NCI-H2107 (cell line): Measurements from ENCODE around the gene MUCL3.
A peak's percentile ranks its signal among the peaks of the same experiment; 100 is the strongest.
"Not testable (repeated sequence)": the region's sequence is repeated elsewhere in the genome, so short reads cannot be mapped to it uniquely, and the experiment has no call there.

Experiments
- DNase-seq: peaks from one replicate; lab custom pipeline; 2025; lab: John Stamatoyannopoulos, UW

MUCL3 gene, protein sequence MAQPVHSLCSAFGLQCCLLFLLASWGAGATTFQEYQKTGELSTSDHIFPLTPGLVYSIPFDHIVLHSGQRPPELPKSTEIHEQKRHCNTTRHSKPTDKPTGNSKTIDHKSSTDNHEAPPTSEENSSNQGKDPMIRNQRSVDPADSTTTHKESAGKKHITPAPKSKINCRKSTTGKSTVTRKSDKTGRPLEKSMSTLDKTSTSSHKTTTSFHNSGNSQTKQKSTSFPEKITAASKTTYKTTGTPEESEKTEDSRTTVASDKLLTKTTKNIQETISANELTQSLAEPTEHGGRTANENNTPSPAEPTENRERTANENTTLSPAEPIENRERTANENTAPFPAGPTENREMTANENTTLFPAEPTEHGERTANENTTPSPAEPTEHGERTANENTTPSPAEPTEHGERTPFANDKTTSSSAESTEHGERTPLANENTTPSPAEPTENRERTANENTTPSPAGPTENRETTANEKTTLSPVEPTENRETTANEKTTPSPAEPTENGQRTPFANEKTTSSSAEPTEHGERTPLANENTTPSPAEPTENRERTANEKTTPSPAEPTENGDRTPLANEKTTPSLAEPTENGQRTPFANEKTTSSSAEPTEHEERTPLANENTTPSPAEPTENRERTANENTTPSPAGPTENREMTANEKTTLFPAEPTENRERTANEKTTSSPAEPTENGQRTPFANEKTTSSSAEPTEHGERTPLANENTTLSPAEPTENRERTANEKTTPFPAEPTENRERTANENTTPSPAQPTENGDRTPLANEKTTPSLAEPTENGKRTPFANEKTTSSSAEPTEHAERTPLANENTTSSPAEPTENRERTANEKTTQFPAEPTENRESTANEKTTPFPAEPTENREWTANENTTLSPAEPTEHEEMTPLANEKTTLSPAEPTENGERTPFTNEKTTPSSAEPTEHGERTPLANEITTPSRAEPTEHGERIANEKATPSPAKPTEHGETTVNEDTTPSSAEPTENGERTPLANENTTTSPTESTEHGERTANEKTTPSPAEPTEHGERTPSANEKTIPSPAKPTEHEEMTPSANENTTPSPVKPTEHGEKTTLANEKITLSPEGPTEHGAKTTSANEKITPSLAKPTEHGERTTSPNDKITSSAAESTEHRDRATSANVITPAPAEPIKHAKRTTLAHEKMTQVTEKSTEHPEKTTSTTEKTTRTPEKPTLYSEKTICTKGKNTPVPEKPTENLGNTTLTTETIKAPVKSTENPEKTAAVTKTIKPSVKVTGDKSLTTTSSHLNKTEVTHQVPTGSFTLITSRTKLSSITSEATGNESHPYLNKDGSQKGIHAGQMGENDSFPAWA (N-terminal part only)

DNA sequence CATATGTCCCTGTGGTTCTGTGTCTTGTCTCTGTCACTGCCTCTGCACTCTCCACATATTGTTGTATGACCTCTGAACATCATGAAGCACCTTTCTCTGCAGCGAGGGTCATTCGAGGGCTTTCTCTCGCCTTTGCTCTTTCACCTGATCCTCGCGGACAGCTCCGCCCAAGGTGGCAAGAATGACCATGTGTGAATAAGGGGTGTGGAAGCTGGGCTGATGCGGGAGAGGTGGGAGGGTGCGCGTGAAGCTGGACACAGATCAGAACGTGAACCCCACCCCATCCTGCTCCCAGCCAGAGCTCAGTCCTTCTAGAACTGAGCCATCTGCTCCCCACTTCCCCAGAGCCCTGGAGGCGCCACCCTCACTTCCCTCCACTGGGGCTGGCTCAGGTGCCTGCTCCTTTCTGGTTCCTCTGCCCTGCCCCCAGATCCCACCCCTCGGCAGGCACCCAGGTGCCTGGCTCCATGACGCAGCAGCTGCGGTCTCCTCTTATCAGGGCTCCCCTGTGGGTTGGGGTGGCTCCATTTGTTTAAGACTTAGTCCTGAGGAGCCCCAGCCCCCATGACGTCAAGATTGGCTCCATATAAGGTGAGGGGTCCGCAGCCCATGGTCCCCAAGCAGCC, at the start of gene MUCL3:
Gene MUCL3 (plus strand): TSS at position 613 of the 626 bp plus-strand sequence. CDS start 27 bp downstream, outside the sequence.
- DNase-seq: no peak

DNA sequence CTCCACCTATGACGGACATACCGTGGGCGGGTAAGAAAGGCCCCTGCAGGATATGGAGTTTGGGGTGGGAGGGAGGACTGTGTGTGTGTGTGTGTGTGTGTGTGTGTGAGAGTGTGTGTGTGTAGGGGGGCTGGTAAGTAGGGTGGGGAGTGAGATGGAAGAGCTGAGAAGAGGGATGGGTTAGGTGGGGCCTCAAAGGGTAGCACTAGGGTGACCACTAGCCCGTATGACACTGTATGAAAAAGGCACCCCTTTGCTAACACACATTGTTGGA, 49.4 kb upstream of the MUCL3 start:
- DNase-seq: no peak

DNA sequence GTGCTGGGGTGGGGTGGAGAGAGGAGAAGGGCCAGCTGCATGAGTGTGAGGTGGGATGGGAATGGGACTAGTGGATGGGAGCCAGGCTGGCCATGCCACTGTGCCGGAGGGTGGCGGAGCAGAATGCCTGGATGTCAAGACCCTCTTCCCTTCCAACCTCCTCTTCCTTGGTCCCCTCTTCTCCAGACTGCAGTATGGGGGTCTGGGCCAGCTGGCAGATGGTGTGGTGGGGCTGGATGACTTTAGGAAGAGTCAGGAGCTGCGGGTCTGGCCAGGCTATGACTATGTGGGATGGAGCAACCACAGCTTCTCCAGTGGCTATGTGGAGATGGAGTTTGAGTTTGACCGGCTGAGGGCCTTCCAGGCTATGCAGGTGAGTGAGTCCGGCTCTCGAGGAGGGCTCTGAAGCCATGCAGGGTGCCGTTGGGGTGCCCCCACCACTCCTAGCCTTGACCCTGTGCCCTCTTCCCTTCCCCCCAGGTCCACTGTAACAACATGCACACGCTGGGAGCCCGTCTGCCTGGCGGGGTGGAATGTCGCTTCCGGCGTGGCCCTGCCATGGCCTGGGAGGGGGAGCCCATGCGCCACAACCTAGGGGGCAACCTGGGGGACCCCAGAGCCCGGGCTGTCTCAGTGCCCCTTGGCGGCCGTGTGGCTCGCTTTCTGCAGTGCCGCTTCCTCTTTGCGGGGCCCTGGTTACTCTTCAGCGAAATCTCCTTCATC, 48.8 kb upstream of the MUCL3 start:
- DNase-seq: no peak

DNA sequence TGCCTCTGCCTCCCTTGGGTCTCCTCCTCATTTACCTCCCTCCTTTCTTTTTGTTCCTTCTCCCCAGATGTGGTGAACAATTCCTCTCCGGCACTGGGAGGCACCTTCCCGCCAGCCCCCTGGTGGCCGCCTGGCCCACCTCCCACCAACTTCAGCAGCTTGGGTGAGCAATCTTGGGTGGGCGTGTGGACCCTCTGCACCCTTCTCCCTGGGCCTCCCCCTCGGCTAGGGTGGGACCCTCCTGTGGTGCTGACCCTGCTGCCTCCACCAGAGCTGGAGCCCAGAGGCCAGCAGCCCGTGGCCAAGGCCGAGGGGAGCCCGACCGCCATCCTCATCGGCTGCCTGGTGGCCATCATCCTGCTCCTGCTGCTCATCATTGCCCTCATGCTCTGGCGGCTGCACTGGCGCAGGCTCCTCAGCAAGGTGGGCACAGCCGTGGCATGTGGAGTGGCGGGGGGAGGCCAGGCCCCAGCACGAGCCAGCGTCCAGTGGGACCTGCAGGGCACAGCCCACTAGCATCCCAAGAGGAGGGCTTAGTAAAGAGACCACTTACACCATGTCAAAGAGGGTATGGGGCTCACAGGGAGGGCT, 47.7 kb upstream of the MUCL3 start:
- no peak for DNase-seq

DNA sequence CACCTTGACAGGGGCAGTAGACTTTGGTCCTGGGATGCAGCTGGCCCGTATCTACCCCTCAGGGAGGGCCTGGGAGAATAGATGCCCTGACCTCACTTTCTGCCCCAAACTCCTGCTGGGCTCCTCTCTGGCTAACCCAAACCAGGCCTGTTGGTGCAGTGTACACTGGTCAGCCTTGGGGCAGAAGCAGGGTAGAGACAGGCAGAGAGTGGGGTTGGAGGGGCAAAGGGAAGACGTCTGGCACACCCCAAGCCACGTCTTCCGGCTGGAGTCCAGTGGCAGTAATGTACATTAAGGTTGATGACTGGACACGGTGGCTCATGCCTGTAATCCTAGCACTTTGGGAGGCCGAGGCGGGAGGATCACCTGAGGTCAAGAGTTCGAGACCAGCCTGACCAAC, 47.1 kb upstream of the MUCL3 start:
- no peak for DNase-seq

DNA sequence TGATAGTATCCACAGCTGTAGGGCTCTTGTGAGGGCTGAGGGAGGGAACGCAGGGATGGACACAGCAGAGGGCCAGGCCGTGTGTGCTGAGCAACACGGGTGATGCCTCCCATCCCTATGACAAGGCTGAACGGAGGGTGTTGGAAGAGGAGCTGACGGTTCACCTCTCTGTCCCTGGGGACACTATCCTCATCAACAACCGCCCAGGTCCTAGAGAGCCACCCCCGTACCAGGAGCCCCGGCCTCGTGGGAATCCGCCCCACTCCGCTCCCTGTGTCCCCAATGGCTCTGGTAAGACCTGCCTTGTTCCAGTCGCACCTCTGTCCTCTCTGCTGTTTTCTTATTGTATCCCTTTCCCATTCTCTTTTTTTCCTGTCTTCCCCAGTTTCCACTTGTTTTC, 46.4 kb upstream of the MUCL3 start:
- no peak for DNase-seq

DNA sequence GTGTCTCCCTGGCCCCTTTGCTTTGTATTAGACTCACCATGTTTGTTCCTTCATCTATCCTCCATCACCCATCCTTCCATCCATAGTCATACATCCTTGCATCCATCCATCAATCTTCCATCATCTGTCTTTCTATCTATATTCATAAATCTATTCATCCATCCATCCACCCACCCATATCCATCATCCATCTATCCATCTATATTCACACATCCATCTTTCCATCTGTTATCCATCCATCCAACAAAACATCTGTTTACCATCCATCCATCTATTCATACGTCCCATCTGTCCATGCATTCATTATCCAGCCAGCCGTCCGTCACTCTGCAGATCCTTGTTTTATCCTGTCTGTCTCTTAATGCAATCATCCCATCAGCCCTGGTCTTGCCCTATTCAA, 45.8 kb upstream of the MUCL3 start:
- DNase-seq: no peak

DNA sequence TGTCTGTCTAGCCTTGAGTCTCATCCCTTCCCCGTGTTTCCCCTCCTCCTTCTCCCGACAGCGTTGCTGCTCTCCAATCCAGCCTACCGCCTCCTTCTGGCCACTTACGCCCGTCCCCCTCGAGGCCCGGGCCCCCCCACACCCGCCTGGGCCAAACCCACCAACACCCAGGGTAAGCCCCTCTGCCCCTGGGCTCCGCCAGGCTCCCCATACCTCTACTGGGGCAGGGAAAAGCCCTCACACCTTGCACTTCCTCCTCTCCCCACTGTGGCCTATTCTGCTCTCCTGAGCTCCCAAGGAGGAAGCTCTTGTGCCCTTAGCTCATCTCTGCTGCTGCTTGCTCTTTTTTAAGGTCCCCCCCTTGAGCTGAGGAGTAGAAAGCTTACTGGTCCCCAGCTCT, 45.4 kb upstream of the MUCL3 start:
- DNase-seq: no peak

DNA sequence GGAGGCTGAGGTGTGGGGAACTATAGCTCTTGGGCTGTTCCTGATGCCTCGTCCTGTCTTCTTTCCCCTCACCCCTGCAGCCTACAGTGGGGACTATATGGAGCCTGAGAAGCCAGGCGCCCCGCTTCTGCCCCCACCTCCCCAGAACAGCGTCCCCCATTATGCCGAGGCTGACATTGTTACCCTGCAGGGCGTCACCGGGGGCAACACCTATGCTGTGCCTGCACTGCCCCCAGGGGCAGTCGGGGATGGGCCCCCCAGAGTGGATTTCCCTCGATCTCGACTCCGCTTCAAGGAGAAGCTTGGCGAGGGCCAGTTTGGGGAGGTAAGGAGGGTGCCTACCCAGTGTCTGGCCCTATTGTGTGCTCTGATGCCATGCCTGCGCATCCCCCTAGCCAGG, 44.2 kb upstream of the MUCL3 start:
- no peak for DNase-seq

DNA sequence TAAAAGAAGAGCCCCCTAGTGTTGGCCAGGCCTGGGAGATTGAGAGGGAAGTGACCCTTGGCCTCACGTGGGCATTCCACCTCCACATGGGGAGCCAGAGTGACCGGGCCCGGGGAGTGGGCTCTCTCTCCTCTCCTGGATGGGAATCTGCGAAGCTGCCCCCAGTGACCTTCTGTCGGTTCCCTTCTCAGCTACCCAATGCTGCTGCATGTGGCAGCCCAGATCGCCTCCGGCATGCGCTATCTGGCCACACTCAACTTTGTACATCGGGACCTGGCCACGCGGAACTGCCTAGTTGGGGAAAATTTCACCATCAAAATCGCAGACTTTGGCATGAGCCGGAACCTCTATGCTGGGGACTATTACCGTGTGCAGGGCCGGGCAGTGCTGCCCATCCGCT, 42.9 kb upstream of the MUCL3 start:
- no peak for DNase-seq

DNA sequence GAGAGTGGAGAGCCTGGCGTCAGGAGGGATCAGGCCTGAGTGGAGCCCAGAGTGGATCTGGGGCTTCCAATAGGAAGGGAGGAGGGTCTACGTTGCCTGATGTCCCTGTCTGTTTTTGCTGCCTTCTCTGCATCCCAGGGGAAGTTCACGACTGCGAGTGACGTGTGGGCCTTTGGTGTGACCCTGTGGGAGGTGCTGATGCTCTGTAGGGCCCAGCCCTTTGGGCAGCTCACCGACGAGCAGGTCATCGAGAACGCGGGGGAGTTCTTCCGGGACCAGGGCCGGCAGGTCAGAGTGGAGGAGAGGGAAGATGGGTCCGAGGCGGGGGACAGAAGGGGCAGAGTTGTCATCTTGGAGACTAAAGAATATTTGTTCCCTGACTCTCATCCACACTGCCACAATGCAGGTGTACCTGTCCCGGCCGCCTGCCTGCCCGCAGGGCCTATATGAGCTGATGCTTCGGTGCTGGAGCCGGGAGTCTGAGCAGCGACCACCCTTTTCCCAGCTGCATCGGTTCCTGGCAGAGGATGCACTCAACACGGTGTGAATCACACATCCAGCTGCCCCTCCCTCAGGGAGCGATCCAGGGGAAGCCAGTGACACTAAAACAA, 41.9 kb upstream of the MUCL3 start:
- DNase-seq: no peak

DNA sequence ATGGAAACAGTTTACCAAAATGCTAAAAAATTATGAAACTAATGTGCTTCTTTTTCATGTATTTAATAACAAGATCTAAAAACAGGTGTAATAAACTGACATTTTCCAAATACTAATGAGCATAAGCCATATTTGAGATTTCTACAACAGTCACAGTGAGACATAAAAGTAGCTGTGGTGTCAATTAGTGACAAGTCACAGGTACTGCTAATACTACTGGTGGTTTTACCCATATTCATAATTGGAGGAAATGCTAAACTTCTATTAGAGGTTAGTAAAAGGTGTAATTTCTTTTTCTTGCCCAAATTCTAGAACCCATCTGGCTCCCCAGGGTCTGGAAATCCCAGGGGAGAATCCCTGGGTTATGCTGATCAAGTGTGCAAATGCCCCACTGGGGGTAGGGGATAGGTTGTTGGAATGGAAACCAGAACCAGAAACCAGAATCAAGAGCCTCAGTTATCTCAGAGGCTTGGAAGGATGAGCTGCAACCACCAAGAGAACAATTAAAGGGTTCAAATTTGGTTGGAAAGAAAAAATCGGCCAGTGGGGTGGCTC, 39.8 kb upstream of the MUCL3 start:
- DNase-seq: no peak

DNA sequence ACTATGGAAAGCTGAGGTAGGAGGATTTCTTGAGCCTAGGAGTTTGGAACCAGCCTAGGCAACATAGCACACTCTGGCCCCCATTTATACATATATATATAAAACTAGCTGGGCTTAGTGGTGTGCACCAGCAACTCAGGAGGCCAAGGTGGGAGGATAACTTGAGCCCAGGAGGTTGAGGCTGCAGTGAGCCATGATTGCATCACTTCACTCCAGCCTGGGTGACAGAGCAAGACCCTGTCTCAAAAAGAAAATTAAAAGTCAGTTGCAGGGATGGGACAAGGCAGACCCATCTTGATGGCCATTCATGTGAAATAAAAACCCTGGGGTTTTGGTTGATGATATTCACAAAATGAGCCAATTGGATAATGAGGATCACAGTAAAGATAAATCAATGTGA, 39.3 kb upstream of the MUCL3 start:
- DNase-seq: no peak

DNA sequence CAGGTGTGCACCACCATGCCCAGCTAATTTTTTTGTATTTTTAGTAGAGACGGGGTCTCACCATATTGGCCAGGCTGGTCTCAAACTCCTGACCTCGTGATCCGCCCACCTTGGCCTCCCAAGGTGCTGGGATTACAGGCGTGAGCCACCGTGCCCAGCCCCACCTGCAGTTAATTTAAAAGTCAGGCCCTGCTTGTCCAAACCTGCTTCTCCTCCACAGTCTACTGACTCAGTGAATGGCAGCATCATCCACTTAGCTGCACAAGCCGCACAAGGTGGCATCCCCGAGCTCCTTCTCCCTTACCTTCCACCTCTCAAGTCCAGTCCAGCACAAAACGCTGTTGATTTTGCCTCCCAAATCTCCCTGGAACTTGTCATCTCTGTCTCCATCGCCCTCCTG, 38.6 kb upstream of the MUCL3 start:
- DNase-seq: not testable (repeated sequence)

DNA sequence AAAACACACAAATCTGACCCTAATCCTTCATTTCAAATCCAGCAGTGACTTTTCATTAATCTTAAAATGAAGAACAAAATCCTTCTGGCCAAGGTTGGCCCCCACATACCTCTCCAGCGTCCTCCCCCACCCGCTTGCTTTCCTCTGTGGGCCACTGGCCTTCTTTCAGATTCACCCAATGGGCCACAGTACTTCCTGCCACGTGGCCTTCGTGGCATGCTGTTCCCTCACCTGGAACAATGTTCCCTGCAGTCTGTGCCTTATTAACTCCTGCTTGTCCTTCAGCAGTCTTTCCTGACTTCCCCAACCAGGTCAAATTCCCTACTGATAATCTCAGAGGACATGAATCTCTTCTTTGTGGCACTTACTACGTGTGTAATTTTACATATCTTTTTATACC, 38.1 kb upstream of the MUCL3 start:
- no peak for DNase-seq

DNA sequence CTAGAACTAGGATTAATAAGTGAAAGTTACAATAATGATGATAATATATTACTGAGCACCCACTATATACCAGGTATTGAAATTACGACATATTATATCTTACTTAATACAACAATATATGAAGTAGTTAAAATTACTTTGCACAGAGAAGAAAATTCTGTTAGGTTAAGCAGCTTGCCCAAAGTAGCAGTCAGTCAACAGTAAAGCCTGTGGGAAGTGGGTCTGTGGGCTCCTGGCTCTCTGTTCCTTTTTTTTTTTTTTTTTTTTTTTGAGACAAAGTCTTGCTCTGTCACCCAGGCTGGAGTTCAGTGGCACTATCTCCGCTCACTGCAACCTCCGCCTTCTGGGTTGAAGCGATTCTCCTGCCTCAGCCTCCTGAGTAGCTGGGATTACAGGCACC, 37.5 kb upstream of the MUCL3 start:
- DNase-seq: no peak

DNA sequence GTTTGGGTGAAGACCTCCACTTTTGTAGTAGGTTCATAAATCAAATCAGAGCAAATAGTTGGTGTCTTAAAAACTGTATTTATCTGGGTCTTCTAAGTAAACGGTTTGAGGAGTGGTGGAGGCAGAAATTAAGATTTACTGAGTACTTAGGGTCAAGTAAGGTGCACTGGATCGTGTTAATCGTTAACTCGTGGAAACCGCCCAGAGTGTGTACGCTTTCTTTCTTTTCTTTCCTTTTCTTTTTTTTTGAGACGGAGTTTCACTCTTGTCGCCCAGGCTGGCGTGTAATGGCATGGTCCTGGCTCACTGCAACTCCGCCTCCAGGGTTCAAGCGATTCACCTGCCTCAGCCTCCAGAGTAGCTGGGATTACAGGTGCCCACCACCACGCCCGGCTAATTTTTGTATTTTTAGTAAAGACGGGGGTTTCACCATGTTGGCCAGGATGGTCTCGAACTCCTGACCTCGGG, 33.4 kb upstream of the MUCL3 start:
- DNase-seq: not testable (repeated sequence)

DNA sequence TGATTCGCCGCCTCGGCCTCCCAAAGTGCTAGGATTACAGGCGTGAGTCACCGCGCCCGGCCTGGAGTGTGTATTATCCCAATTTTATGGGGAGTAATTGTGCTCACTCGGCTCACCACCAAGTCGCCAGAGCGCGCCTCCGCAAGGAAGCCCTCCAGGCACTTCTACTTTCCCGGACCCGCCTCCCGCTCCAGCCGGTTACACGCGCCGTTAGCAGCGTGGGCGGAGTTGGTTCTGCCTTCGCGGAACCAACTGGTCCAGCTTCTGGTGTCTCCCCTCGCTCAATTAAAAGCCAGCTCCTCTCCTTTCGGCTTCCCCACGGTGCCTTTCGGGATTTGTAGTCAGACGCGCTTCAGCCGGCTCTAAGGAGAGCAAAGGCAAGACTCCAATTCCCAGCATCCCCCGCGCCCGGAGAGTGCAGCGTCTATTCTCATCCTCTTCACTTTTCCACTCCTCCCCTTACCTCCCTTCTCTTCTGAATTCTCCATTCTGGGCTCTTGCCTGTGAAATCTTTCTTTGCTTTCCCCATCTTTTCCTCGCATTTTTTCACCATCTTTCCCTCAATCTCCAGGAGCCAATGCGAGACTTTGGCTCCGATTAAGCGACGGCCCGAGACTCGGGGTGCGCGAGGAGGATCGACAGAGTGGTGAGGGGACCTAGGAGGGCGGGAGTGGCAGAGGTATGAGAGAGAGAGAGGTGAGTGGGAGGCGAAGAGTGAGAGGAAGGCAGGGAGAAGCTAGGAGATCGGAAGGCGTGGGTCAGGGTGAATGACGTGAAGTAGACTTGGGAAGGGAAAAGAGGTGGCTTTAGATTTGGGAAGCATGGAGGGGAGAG, 32.8 kb upstream of the MUCL3 start, which contains the start of gene GTF2H4:
Gene GTF2H4 (plus strand): TSS at position 450 of the 834 bp plus-strand sequence.
- DNase-seq: peak; percentile 63

DNA sequence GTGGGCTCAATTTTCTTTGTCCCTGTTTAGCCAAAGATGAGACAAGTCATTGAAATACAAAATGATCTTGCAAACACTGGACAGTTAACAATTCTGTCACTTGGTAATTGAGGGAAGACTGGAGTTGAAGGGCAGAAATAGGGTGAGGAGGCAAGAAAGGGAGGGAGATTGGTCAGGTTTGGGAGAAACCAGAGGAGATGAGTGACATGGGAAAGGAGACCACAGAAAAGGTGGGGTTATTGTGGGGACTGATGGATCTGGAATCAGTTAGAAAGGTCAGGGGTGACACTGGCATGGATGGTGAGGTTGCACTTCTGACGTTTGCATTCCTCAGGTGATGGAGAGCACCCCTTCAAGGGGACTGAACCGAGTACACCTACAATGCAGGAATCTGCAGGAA, 32.1 kb upstream of the MUCL3 start:
- DNase-seq: no peak
